C4-2B (cell line): ENCODE data around the gene ADAM19.

Source experiments
- ZFX ChIP-seq: fragments of 450-650 bp; IDR thresholded peaks from 2 replicates; pipeline ENCODE4 v1.6.1; 2017
- TF ChIP-seq, protein P1 (sequence below): fragments of 450-650 bp; conservative IDR thresholded peaks from 2 replicates; pipeline ENCODE4 v1.5.1; 2017; ENCODE audit warnings: mild to moderate bottlenecking

GRCh38 chr5:157516006-157516405, 59.6 kb downstream of the ADAM19 start:
- TF ChIP-seq, protein P1, sequence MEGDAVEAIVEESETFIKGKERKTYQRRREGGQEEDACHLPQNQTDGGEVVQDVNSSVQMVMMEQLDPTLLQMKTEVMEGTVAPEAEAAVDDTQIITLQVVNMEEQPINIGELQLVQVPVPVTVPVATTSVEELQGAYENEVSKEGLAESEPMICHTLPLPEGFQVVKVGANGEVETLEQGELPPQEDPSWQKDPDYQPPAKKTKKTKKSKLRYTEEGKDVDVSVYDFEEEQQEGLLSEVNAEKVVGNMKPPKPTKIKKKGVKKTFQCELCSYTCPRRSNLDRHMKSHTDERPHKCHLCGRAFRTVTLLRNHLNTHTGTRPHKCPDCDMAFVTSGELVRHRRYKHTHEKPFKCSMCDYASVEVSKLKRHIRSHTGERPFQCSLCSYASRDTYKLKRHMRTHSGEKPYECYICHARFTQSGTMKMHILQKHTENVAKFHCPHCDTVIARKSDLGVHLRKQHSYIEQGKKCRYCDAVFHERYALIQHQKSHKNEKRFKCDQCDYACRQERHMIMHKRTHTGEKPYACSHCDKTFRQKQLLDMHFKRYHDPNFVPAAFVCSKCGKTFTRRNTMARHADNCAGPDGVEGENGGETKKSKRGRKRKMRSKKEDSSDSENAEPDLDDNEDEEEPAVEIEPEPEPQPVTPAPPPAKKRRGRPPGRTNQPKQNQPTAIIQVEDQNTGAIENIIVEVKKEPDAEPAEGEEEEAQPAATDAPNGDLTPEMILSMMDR, result no peak
- TF ChIP-seq ZFX, result no peak
